Thyroid gland (tissue), 4 donors: ENCODE results near the gene C2orf69.

Source experiments
- POLR2A ChIP-seq, 2 donors: fragments of 450-650 bp; IDR thresholded peaks; one replicate each; pipeline ENCODE4 v1.6.1; 2017; ENCODE audit warnings: antibody characterized with exemption in 2 of 2, mild to moderate bottlenecking in 2 of 2, moderate library complexity in 1 of 2
- TF ChIP-seq, protein P1 (sequence below), 6 experiments: fragments of 200-600 bp in 3 of 6; fragments of 450-650 bp in 3 of 6; sonication (generic) in 3 of 6; IDR thresholded peaks; one replicate each; pipeline ENCODE4 v1.5.1; 2016 to 2019; ENCODE audit warnings: antibody characterized with exemption in 6 of 6, mild to moderate bottlenecking in 2 of 6, inconsistent platforms in 1 of 6, moderate library complexity in 1 of 6

DNA sequence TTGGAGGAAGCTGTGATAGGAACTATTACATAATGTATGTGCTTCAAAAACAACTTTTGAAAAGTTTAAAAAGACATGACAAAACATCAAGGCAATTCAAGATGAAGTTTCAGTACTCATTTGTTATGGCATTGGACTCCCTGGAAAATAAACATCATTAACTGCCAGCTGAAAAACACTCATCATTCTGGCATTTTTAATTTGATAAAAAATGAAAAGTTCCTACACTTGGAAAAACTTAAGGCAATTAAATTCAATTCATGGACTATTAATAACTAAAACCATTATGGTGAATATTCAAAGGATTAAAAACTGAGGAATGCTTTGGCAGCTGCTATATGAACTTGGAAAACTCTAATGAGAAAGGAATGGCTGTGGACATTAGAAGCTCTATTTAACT, 35.7 kb downstream of the C2orf69 start:
- no peak for TF ChIP-seq POLR2A (IDR thresholded peaks at IDR 0.05)
- TF ChIP-seq, protein P1, sequence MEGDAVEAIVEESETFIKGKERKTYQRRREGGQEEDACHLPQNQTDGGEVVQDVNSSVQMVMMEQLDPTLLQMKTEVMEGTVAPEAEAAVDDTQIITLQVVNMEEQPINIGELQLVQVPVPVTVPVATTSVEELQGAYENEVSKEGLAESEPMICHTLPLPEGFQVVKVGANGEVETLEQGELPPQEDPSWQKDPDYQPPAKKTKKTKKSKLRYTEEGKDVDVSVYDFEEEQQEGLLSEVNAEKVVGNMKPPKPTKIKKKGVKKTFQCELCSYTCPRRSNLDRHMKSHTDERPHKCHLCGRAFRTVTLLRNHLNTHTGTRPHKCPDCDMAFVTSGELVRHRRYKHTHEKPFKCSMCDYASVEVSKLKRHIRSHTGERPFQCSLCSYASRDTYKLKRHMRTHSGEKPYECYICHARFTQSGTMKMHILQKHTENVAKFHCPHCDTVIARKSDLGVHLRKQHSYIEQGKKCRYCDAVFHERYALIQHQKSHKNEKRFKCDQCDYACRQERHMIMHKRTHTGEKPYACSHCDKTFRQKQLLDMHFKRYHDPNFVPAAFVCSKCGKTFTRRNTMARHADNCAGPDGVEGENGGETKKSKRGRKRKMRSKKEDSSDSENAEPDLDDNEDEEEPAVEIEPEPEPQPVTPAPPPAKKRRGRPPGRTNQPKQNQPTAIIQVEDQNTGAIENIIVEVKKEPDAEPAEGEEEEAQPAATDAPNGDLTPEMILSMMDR (IDR thresholded peaks at IDR 0.05) = no peak
